SU-DHL-6 (cell line): ENCODE data around the gene DEAF1.

Experiments
- H2AFZ ChIP-seq: fragments of 200-600 bp; sonication (generic); 2 replicates; pipeline ENCODE4 v1.6.1; 2014; ENCODE audit warnings: low read depth, mild to moderate bottlenecking, moderate library complexity, mixed read lengths, antibody characterized with exemption, low read length; ENCODE audit not compliant: severe bottlenecking
- H3F3A ChIP-seq: fragments of 200-600 bp; shearing (Covaris generic); 2 replicates; pipeline ENCODE4 v1.6.0; 2016; ENCODE audit warnings: antibody characterized with exemption, mild to moderate bottlenecking; ENCODE audit not compliant: insufficient read depth
- H3K27ac ChIP-seq: fragments of 200-600 bp; sonication (generic); 2 replicates; pipeline ENCODE4 v1.5.1; 2016; ENCODE audit warnings: low read depth, mild to moderate bottlenecking, low read length, moderate library complexity, mixed read lengths
- H3K27me3 ChIP-seq: fragments of 200-600 bp; sonication (generic), shearing (Covaris generic); 2 replicates; pipeline ENCODE4 v1.6.0; 2014; ENCODE audit warnings: mild to moderate bottlenecking, low read length
- H3K36me3 ChIP-seq: fragments of 200-600 bp; sonication (generic); 2 replicates; pipeline ENCODE4 v1.6.1; 2014; ENCODE audit warnings: mild to moderate bottlenecking, low read length, mixed read lengths
- H3K4me2 ChIP-seq: fragments of 300-600, 200-600 bp; shearing (Covaris generic), sonication (generic); 2 replicates; pipeline ENCODE4 v1.6.0; 2014; ENCODE audit warnings: low read length, low read depth, mild to moderate bottlenecking; ENCODE audit not compliant: poor library complexity, severe bottlenecking
- H3K4me3 ChIP-seq: fragments of 200-600 bp; sonication (generic); 2 replicates; pipeline ENCODE4 v1.5.1; 2014; ENCODE audit warnings: antibody characterized with exemption, low read length, mild to moderate bottlenecking, mixed read lengths; ENCODE audit not compliant: insufficient read depth, poor library complexity, severe bottlenecking
- H3K79me2 ChIP-seq: fragments of 200-600 bp; sonication (generic); 2 replicates; pipeline ENCODE4 v1.6.1; 2014; ENCODE audit warnings: mild to moderate bottlenecking, low read length, moderate library complexity; ENCODE audit not compliant: insufficient read depth
- H3K9ac ChIP-seq: fragments of 200-600 bp; sonication (generic); 2 replicates; pipeline ENCODE4 v1.7.0; 2014; ENCODE audit warnings: mild to moderate bottlenecking, low read length
- H3K9me2 ChIP-seq: fragments of 200-600 bp; sonication (generic); replicated peaks from 2 replicates; pipeline ENCODE4 v1.6.1; 2014; ENCODE audit warnings: low read length; ENCODE audit not compliant: insufficient read depth
- H3K9me3 ChIP-seq: fragments of 200-600 bp; sonication (generic); 2 replicates; pipeline ENCODE4 v1.6.1; 2014; ENCODE audit warnings: low read length, mixed read lengths; ENCODE audit not compliant: insufficient read depth
- H4K20me1 ChIP-seq: fragments of 200-600 bp; sonication (generic); 2 replicates; pipeline ENCODE4 v1.6.1; 2014; ENCODE audit warnings: low read depth, mild to moderate bottlenecking, antibody characterized with exemption, low read length, moderate library complexity, mixed read lengths
- EZH2phosphoT487 ChIP-seq: fragments of 200-600 bp; sonication (generic), shearing (Covaris generic); conservative IDR thresholded peaks from 2 replicates; pipeline ENCODE4 v1.6.1; 2018; ENCODE audit warnings: mild to moderate bottlenecking, antibody characterized with exemption, low read length, moderate library complexity, mixed read lengths
- TF ChIP-seq, protein P1 (sequence below): fragments of 200-600 bp; sonication (generic); IDR thresholded peaks from one replicate; pipeline ENCODE4 v1.5.1; 2017; ENCODE audit warnings: antibody characterized with exemption, mild to moderate bottlenecking, low read length, moderate library complexity; ENCODE audit not compliant: insufficient read depth, poor library complexity, severe bottlenecking

Gene DEAF1

DNA sequence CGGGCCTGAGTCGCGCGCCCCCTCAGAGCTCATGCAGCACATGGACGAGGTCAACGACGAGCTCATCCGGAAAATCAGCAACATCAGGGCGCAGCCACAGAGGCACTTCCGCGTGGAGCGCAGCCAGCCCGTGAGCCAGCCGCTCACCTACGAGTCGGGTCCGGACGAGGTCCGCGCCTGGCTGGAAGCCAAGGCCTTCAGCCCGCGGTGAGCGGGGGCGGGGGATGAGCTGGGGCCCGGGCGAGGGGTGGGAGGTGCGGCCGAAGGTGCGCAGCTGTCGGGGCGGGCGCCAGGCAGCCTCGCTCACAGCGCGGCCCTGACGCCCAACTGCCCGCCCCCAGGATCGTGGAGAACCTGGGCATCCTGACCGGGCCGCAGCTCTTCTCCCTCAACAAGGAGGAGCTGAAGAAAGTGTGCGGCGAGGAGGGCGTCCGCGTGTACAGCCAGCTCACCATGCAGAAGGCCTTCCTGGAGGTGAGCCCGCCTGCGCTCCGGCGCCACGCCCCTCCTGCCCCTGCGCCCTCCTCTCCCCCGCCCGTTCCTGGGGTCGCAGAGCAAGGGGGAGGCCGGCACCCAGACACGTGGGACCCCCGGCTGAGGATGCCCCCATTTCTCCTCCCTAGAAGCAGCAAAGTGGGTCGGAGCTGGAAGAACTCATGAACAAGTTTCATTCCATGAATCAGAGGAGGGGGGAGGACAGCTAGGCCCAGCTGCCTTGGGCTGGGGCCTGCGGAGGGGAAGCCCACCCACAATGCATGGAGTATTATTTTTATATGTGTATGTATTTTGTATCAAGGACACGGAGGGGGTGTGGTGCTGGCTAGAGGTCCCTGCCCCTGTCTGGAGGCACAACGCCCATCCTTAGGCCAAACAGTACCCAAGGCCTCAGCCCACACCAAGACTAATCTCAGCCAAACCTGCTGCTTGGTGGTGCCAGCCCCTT, 31.5 kb upstream of the DEAF1 start:
- TF ChIP-seq, protein P1, sequence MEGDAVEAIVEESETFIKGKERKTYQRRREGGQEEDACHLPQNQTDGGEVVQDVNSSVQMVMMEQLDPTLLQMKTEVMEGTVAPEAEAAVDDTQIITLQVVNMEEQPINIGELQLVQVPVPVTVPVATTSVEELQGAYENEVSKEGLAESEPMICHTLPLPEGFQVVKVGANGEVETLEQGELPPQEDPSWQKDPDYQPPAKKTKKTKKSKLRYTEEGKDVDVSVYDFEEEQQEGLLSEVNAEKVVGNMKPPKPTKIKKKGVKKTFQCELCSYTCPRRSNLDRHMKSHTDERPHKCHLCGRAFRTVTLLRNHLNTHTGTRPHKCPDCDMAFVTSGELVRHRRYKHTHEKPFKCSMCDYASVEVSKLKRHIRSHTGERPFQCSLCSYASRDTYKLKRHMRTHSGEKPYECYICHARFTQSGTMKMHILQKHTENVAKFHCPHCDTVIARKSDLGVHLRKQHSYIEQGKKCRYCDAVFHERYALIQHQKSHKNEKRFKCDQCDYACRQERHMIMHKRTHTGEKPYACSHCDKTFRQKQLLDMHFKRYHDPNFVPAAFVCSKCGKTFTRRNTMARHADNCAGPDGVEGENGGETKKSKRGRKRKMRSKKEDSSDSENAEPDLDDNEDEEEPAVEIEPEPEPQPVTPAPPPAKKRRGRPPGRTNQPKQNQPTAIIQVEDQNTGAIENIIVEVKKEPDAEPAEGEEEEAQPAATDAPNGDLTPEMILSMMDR = no peak
- no peak for TF ChIP-seq EZH2phosphoT487
- peak overlapping the region; percentile 53 for H2AFZ ChIP-seq
- H3K9ac ChIP-seq = peak overlapping the region; percentile 43; the same call in 1 of the 2 replicates

DNA sequence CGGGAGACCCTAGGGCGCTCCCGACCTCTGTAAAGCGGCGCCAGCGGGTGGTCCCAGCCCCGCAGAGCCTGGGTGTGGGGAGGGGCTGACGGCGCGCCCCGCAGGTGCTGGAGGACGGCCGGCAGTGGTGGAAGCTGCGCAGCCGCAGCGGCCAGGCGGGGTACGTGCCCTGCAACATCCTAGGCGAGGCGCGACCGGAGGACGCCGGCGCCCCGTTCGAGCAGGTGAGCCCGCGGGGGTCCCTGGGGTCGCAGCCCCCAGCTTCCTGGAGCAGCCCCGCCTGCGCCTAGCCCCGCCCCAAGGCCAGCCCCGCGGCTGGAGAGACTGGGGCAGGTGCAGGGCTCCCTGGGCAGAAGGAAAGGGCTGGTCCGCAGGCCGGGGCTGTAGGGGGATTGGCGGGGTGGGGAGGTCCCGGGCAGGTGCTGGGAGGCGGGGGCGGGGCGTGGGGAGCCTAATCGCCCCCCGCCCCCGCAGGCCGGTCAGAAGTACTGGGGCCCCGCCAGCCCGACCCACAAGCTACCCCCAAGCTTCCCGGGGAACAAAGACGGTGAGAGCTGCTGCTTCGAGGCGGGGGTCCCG, 30.7 kb upstream of the DEAF1 start:
- TF ChIP-seq EZH2phosphoT487 = no peak
- TF ChIP-seq, protein P1 = no peak
- Histone ChIP-seq H3K27ac (no peak overlapping the region), H3K9me2 (no peaks in the 10 kb centered on the region), H3K27me3 (no peaks in the 10 kb centered on the region), H3F3A (peaks cover 7% of the 10 kb centered on the region; the same call in 1 of the 2 replicates), H2AFZ (peak overlapping the region; percentile 53), H3K4me3 (peak overlapping the region; percentile 10), H3K79me2 (no peaks in the 10 kb centered on the region), H3K4me2 (peak overlapping the region; percentile 49), H3K9me3 (no peaks in the 10 kb centered on the region), H3K36me3 (no peaks in the 10 kb centered on the region), H4K20me1 (no peaks in the 10 kb centered on the region), H3K9ac (peak overlapping the region; percentile 43; the same call in 1 of the 2 replicates)

More for the DNA sequence above, 31.5 kb upstream of the DEAF1 start:
- no peaks in the 10 kb centered on the region for H3K9me2 ChIP-seq
- no peaks in the 10 kb centered on the region for H3K9me3 ChIP-seq
- H3K36me3 ChIP-seq = no peaks in the 10 kb centered on the region
- no peaks in the 10 kb centered on the region for H3K79me2 ChIP-seq
- H3K27me3 ChIP-seq = no peaks in the 10 kb centered on the region
- H3K27ac ChIP-seq = no peak overlapping the region
- peak overlapping the region; percentile 10 for H3K4me3 ChIP-seq
- peaks cover 3% of the 10 kb centered on the region; the same call in 1 of the 2 replicates for H3F3A ChIP-seq
- H4K20me1 ChIP-seq = no peaks in the 10 kb centered on the region
- peak overlapping the region; percentile 49 for H3K4me2 ChIP-seq

DNA sequence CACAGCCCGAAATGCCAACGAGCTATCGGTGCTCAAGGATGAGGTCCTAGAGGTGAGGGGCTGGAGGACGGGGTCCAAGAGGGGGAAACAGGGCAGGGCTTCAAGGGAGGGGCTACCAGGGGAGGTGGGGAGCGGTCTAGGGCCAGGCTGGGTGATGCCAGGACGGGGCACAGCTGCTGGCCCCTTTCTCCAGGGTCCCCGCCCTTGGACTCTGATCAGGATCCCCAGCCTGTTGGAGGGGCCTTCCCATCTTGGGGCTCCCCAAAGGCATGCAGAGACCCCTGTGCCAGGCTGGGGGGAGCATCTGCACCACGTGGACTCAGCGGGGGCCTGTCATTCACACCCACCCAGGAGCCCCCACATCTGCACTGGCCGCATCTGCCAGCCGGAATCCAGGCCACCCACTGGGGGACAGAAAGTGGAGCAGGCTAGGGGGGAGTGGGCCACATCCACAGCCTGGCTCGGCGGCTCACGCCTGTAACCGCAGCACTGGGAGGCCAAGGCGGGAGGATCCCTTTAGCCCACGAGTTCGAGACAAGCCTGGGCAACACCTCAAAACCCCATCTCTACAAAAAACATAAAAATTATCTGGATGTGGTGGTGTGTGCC, 29.9 kb upstream of the DEAF1 start:
- Histone ChIP-seq H4K20me1 (no peaks in the 10 kb centered on the region), H3K9me3 (no peaks in the 10 kb centered on the region), H3K4me2 (no peak overlapping the region), H2AFZ (no peak overlapping the region), H3K9me2 (no peaks in the 10 kb centered on the region), H3K27ac (no peak overlapping the region), H3K36me3 (no peaks in the 10 kb centered on the region), H3K27me3 (no peaks in the 10 kb centered on the region), H3K9ac (no peak overlapping the region), H3K4me3 (no peak overlapping the region), H3F3A (peaks cover 7% of the 10 kb centered on the region; the same call in 1 of the 2 replicates), H3K79me2 (no peaks in the 10 kb centered on the region)
- TF ChIP-seq EZH2phosphoT487 = no peak
- TF ChIP-seq, protein P1 = no peak
